Activated naive CD4-positive, alpha-beta T cell (primary cell): Measurements from ENCODE around the gene HAUS6.
A peak's percentile ranks its signal among the peaks of the same experiment; 100 is the strongest.
"Not testable (repeated sequence)": the region's sequence is repeated elsewhere in the genome, so short reads cannot be mapped to it uniquely, and the experiment has no call there.

ENCODE experiments used
- DNase-seq, 4 experiments: peaks; one replicate each; lab custom pipeline; 2025; lab: John Stamatoyannopoulos, UW

HAUS6 gene

GRCh38 chr9:19033015-19033414, 69.7 kb downstream of the HAUS6 start, which contains the start of gene SAXO1:
Gene SAXO1, minus strand, starts transcription at chr9:19033209. Its CDS starts 301 bp downstream, at chr9:19032908.
- DNase-seq = no peak

- DNase-seq = no peak
These were observed 70.3 kb downstream of the HAUS6 start for GRCh38 chr9:19032406-19032805.

DNA sequence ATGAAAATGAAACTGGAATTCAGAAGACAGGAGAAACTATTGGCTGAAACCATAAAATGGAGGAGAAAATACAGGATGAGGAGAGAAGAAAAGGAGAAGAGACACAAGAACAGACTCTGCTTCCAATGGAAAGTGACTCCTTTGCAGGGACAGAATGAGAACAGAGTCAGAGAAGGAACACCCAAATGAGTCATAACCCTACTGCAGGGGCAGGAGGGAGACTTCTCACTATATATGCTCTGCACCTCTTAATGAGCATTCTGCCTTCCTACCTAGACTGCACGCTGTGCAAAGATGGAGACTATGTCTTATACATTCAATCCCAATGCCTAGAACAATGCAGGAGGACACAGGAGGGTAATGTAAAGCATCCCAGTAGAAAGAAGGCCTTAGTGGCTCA, 71.8 kb downstream of the HAUS6 start:
- no peak for DNase-seq

- DNase-seq = peak in 1 of 4 experiments; percentile 4
These were observed 73.8 kb downstream of the HAUS6 start for GRCh38 chr9:19028835-19029451.

DNA sequence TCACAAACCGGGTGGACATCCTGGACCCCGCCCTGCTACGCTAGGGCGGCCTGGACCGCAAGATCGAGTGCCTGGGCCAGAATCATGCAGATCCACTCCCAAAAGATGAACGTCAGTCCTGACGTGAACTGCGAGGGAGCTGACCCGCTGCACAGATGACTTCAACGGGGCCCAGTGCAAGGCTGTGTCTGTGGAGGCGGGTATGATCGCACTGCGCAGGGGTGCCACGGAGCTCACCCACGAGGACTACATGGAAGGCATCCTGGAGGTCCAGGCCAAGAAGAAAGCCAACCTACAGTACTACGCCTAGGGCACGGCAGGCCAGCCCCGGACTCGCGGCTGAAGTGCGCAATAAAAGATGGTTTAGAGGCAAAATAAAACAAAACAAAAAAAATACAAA, 74.9 kb downstream of the HAUS6 start:
- DNase-seq = no peak

DNA sequence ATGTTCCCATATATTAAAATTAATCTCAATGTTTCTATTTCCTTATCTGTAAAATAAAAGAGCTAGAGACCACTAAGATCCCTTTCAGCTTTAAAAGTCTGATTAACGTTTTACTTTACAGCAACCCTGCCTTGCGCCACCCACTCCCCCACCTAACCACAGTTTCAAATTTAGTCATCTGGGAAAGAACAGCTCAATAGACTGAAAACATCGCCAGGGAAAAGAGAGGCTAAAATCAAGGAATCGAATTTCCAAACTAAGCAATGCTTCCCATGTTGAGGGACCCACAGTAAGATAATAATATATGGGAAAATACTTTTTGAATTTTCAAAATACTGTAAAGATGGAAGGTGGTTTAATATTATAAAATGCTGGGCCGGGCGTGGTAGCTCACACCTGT, 76.3 kb downstream of the HAUS6 start:
- no peak for DNase-seq

- DNase-seq = no peak
These were observed 79.6 kb downstream of the HAUS6 start for GRCh38 chr9:19023078-19023477.

DNA sequence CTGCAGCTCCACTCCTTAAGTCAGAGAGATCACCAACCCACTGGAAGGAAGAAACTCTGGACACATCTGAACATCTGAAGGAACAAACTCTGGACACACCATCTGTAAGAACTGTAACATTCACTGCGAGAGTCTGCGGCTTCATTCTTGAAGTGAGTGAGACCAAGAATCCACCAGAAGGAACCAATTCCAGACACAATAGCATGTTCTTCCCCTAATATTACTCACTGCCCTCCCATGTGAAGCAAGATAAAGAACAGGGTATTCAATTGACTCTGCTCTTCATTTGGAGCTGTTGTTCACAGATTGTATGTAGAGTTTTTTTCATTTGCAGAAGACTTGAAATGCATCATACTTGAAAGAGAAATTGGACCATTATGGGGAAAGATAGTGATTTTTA, 80.5 kb downstream of the HAUS6 start:
- DNase-seq = no peak

- DNase-seq = not testable (repeated sequence)
These were observed 81.1 kb downstream of the HAUS6 start for GRCh38 chr9:19021649-19022048.

- no peak for DNase-seq
These were observed 81.7 kb downstream of the HAUS6 start for GRCh38 chr9:19020886-19021455.

GRCh38 chr9:19018201-19018600, 84.5 kb downstream of the HAUS6 start:
- DNase-seq = no peak

- no peak for DNase-seq
These were observed 93.2 kb downstream of the HAUS6 start for GRCh38 chr9:19009391-19009965.
